Kidney glomerular epithelial cell (primary cell): Measurements from ENCODE around the gene CLASP1.
"Not testable (repeated sequence)": the region's sequence is repeated elsewhere in the genome, so short reads cannot be mapped to it uniquely, and the experiment has no call there.

ENCODE experiments used
- DNase-seq: peaks from one replicate; lab custom pipeline; 2025; lab: John Stamatoyannopoulos, UW

CLASP1 gene

GRCh38 chr2:121419081-121419699, 230.1 kb downstream of the CLASP1 start:
- no peak for DNase-seq

GRCh38 chr2:121418494-121419058, 230.7 kb downstream of the CLASP1 start:
- no peak for DNase-seq

GRCh38 chr2:121417826-121418225, 231.4 kb downstream of the CLASP1 start:
- DNase-seq, result no peak

- no peak for DNase-seq
Observed at GRCh38 chr2:121415727-121416126, 233.5 kb downstream of the CLASP1 start.

- no peak for DNase-seq
Observed at GRCh38 chr2:121412349-121412748, 236.9 kb downstream of the CLASP1 start.

- no peak for DNase-seq
Observed at GRCh38 chr2:121409966-121410365, 239.3 kb downstream of the CLASP1 start.

GRCh38 chr2:121409388-121409787, 239.9 kb downstream of the CLASP1 start:
- no peak for DNase-seq

GRCh38 chr2:121408641-121409040, 240.6 kb downstream of the CLASP1 start:
- no peak for DNase-seq

GRCh38 chr2:121405233-121405632, 244.0 kb downstream of the CLASP1 start:
- no peak for DNase-seq

GRCh38 chr2:121400201-121400600, 249.1 kb downstream of the CLASP1 start:
- no peak for DNase-seq

- no peak for DNase-seq
Observed at GRCh38 chr2:121398853-121399252, 250.4 kb downstream of the CLASP1 start.

GRCh38 chr2:121390082-121390692, 259.1 kb downstream of the CLASP1 start:
- no peak for DNase-seq

GRCh38 chr2:121388371-121388770, 260.9 kb downstream of the CLASP1 start:
- DNase-seq, result peak; percentile 11

GRCh38 chr2:121387591-121388325, 261.5 kb downstream of the CLASP1 start:
- DNase-seq, result no peak

GRCh38 chr2:121386707-121387106, 262.6 kb downstream of the CLASP1 start:
- DNase-seq, result peak; percentile 10

- no peak for DNase-seq
Observed at GRCh38 chr2:121386102-121386501, 263.2 kb downstream of the CLASP1 start.

GRCh38 chr2:121382744-121383143, 266.5 kb downstream of the CLASP1 start:
- DNase-seq, result no peak

- DNase-seq, result peak; percentile 6
Observed at GRCh38 chr2:121377646-121378045, 271.6 kb downstream of the CLASP1 start.

GRCh38 chr2:121376535-121377250, 272.6 kb downstream of the CLASP1 start:
- no peak for DNase-seq

- DNase-seq, result no peak
Observed at GRCh38 chr2:121375621-121376159, 273.6 kb downstream of the CLASP1 start.

- not testable (repeated sequence) for DNase-seq
Observed at GRCh38 chr2:121374412-121375075, 274.7 kb downstream of the CLASP1 start.
